ENCODE data around the gene SERINC1.

The SERINC1 gene

GRCh38 chr6:122428781-122429180 is 42.8 kb downstream of the SERINC1 start:
- POLR2A ChIA-PET: no interaction called here
- TF ChIP-seq CTCF (IDR thresholded peaks at IDR 0.05; ENCODE audit: control extremely low read depth, extremely low read depth, low read depth, missing control alignments): no peak
- CTCF ChIA-PET: interaction anchor here (1.5 kb wide), 1 partner anchor 9 kb away, joined by 3 read pairs; no protein-coding TSS in a partner anchor

GRCh38 chr6:122426597-122426996 is 45.0 kb downstream of the SERINC1 start:
- TF ChIP-seq CTCF (IDR thresholded peaks at IDR 0.05; ENCODE audit: control extremely low read depth, extremely low read depth, low read depth, missing control alignments): no peak
- ChIA-PET CTCF (interaction anchor here (0.9 to 2.0 kb wide), 5 partner anchors 9 to 66 kb away, joined by 3 to 8 read pairs (median 4); no protein-coding TSS in a partner anchor), POLR2A (no interaction called here)
- no peak for DNase-seq (ENCODE audit: extremely low spot score)

More at GRCh38 chr6:122428781-122429180, 42.8 kb downstream of the SERINC1 start:
- DNase-seq (ENCODE audit: extremely low spot score): no peak

- no peak for TF ChIP-seq CTCF (IDR thresholded peaks at IDR 0.05; ENCODE audit: control extremely low read depth, extremely low read depth, low read depth, missing control alignments)
- ChIA-PET CTCF (no interaction called here), POLR2A (no interaction called here)
- no peak for DNase-seq (ENCODE audit: extremely low spot score)
Measured at GRCh38 chr6:122423734-122424133, 47.9 kb downstream of the SERINC1 start.

GRCh38 chr6:122422614-122423267 is 48.9 kb downstream of the SERINC1 start:
- no peak for DNase-seq (ENCODE audit: extremely low spot score)
- CTCF ChIA-PET: interaction anchor here (1.3 kb wide), 1 partner anchor 10 kb away, joined by 4 read pairs; no protein-coding TSS in a partner anchor
- TF ChIP-seq CTCF (IDR thresholded peaks at IDR 0.05; ENCODE audit: control extremely low read depth, extremely low read depth, low read depth, missing control alignments): no peak
- POLR2A ChIA-PET: no interaction called here

GRCh38 chr6:122422003-122422402 is 49.6 kb downstream of the SERINC1 start:
- no peak for DNase-seq (ENCODE audit: extremely low spot score)
- ChIA-PET CTCF (interaction anchor here (1.3 kb wide), 1 partner anchor 10 kb away, joined by 4 read pairs; no protein-coding TSS in a partner anchor), POLR2A (no interaction called here)
- no peak for TF ChIP-seq CTCF (IDR thresholded peaks at IDR 0.05; ENCODE audit: control extremely low read depth, extremely low read depth, low read depth, missing control alignments)

- ChIA-PET CTCF (interaction anchor here (0.8 to 4.1 kb wide), 6 partner anchors 8 to 75 kb away, joined by 3 to 14 read pairs (median 4); no protein-coding TSS in a partner anchor), POLR2A (no interaction called here)
- no peak for TF ChIP-seq CTCF (IDR thresholded peaks at IDR 0.05; ENCODE audit: control extremely low read depth, extremely low read depth, low read depth, missing control alignments)
- DNase-seq (ENCODE audit: extremely low spot score): no peak
Measured at GRCh38 chr6:122416825-122417224, 54.8 kb downstream of the SERINC1 start.
